Keratinocyte (primary cell): Measurements from ENCODE around the gene SH2D2A.

Experiments used
- CTCF ChIP-seq, 3 experiments: IDR thresholded peaks in 1 of 3; conservative IDR thresholded peaks in 1 of 3; optimal IDR thresholded peaks in 1 of 3; 2 replicates in 2 of 3; 3 replicates in 1 of 3; pipeline versions ENCODE3 to v1.5.1; 2011; ENCODE audit warnings: low read length in 3 of 3, mild to moderate bottlenecking in 3 of 3, moderate library complexity in 2 of 3, control low read depth in 1 of 3, inconsistent platforms in 1 of 3; ENCODE audit not compliant: insufficient read depth in 2 of 3; ENCODE audit errors: extremely low read depth in 1 of 3
- EZH2 ChIP-seq: IDR thresholded peaks from one replicate; pipeline ENCODE4 v1.6.1; 2012; ENCODE audit warnings: inconsistent platforms, mild to moderate bottlenecking, low read length, moderate library complexity

GRCh38 chr1:156841295-156841855 lies 24.7 kb upstream of the SH2D2A start:
- TF ChIP-seq CTCF (optimal IDR thresholded peaks at IDR 0.05 in 1 of 3, IDR thresholded peaks at IDR 0.05 in 1 of 3, conservative IDR thresholded peaks at IDR 0.05 in 1 of 3; ENCODE audit: extremely low read depth in 1 of 3, insufficient read depth in 2 of 3, low read length in 3 of 3) = no peak
- no peak for TF ChIP-seq EZH2
